ENCODE measurements around the gene BCL2. TPM values are rescaled to one million over a fixed set of nuclear protein-coding genes. Genes with fewer than 3 reads are reported as not detected.

BCL2 gene
- total RNA-seq, 1 donor from 2014 or later, result 14.1 TPM

- Mint-ChIP-seq H3K36me3 (ENCODE audit: low read depth) (no peaks in the 10 kb centered on the region), H3K27ac (ENCODE audit: unreplicated experiment) (no peak overlapping the region), H3K27me3 (ENCODE audit: low read depth) (no peaks in the 10 kb centered on the region), H3K9me3 (no peaks in the 10 kb centered on the region), H3K4me1 (peaks cover 28% of the 10 kb centered on the region), H3K4me3 (no peak overlapping the region)
- no peak for DNase-seq (ENCODE audit: low read depth, low spot score)
- no peak for TF ChIP-seq CTCF (conservative IDR thresholded peaks at IDR 0.05)
Observed at GRCh38 chr18:63183378-63183777, 136.2 kb downstream of the BCL2 start.

- H3K27me3 Mint-ChIP-seq (ENCODE audit: low read depth), result no peaks in the 10 kb centered on the region
- DNase-seq (ENCODE audit: low read depth, low spot score), result no peak
- no peak for TF ChIP-seq CTCF (conservative IDR thresholded peaks at IDR 0.05)
- no peaks in the 10 kb centered on the region for H3K9me3 Mint-ChIP-seq
- H3K27ac Mint-ChIP-seq (ENCODE audit: unreplicated experiment), result no peak overlapping the region
- peaks cover 33% of the 10 kb centered on the region for H3K4me1 Mint-ChIP-seq
- H3K36me3 Mint-ChIP-seq (ENCODE audit: low read depth), result no peaks in the 10 kb centered on the region
- H3K4me3 Mint-ChIP-seq, result no peak overlapping the region
Observed at GRCh38 chr18:63182861-63183260, 136.7 kb downstream of the BCL2 start.

GRCh38 chr18:63182310-63182772 lies 137.2 kb downstream of the BCL2 start:
- no peak overlapping the region for H3K4me3 Mint-ChIP-seq
- DNase-seq (ENCODE audit: low read depth, low spot score), result no peak
- no peaks in the 10 kb centered on the region for H3K9me3 Mint-ChIP-seq
- H3K27me3 Mint-ChIP-seq (ENCODE audit: low read depth), result no peaks in the 10 kb centered on the region
- H3K36me3 Mint-ChIP-seq (ENCODE audit: low read depth), result no peaks in the 10 kb centered on the region
- peaks cover 33% of the 10 kb centered on the region for H3K4me1 Mint-ChIP-seq
- no peak overlapping the region for H3K27ac Mint-ChIP-seq (ENCODE audit: unreplicated experiment)
- no peak for TF ChIP-seq CTCF (conservative IDR thresholded peaks at IDR 0.05)

- H3K4me1 Mint-ChIP-seq, result peaks cover 33% of the 10 kb centered on the region
- TF ChIP-seq CTCF (conservative IDR thresholded peaks at IDR 0.05), result no peak
- no peak for DNase-seq (ENCODE audit: low read depth, low spot score)
- H3K27me3 Mint-ChIP-seq (ENCODE audit: low read depth), result no peaks in the 10 kb centered on the region
- no peaks in the 10 kb centered on the region for H3K36me3 Mint-ChIP-seq (ENCODE audit: low read depth)
- no peaks in the 10 kb centered on the region for H3K9me3 Mint-ChIP-seq
- no peak overlapping the region for H3K27ac Mint-ChIP-seq (ENCODE audit: unreplicated experiment)
- no peak overlapping the region for H3K4me3 Mint-ChIP-seq
Observed at GRCh38 chr18:63181706-63182309, 137.8 kb downstream of the BCL2 start.

GRCh38 chr18:63180971-63181376 lies 138.6 kb downstream of the BCL2 start:
- Mint-ChIP-seq H3K27ac (ENCODE audit: unreplicated experiment) (no peak overlapping the region), H3K4me3 (no peak overlapping the region), H3K27me3 (ENCODE audit: low read depth) (no peaks in the 10 kb centered on the region), H3K36me3 (ENCODE audit: low read depth) (no peaks in the 10 kb centered on the region), H3K4me1 (peaks cover 33% of the 10 kb centered on the region), H3K9me3 (no peaks in the 10 kb centered on the region)
- DNase-seq (ENCODE audit: low read depth, low spot score), result no peak
- TF ChIP-seq CTCF (conservative IDR thresholded peaks at IDR 0.05), result no peak
